Measurements from ENCODE around the gene SCG3. TPM values are rescaled to one million over a fixed set of nuclear protein-coding genes. Genes with fewer than 3 reads are reported as not detected.

Gene SCG3
- total and polyA plus RNA-seq, 2 donors from 2014 or later = 0.11 to 0.13 TPM

DNA sequence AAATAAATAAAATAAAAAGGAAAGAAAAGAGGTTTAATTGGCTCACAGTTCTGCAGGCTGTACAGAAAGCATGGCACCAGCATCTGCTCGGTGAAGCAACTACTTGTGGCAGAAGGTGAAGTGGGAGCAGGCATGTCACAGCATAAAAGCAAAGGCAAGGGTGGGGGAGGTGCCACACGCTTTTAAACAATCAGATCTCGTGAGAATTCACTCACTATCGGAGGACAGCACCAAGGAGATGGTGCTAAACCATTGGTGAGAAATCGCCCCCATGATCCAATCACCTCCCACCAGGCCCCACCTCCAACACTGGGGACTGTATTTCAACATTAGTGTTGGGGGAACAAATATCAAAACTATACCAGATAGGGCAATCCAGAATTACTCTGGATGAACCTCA is 15.3 kb downstream of the SCG3 start:
- H3K4me3 ChIP-seq (ENCODE audit: low read length in 3 of 3) = no peak overlapping the region
- H3K9me3 ChIP-seq (ENCODE audit: control insufficient read depth in 2 of 3, insufficient read depth in 1 of 3, low read length in 3 of 3) = no peaks in the 10 kb centered on the region
- no peaks in the 10 kb centered on the region for H3K36me3 ChIP-seq (ENCODE audit: control insufficient read depth in 2 of 3, insufficient read depth in 3 of 3, low read length in 3 of 3)
- H3K9ac ChIP-seq (ENCODE audit: low read length in 3 of 3) = no peak overlapping the region
- no peak for FAIRE-seq
- no peaks in the 10 kb centered on the region for H3K27me3 ChIP-seq (ENCODE audit: control insufficient read depth, insufficient read depth, low read length)
- H3K27ac ChIP-seq (ENCODE audit: low read depth in 2 of 2, low read length in 2 of 2) = no peak overlapping the region
- intact Hi-C loops (cut with DNase I) = no loop called here
- no peaks in the 10 kb centered on the region for H3K4me1 ChIP-seq (ENCODE audit: control insufficient read depth in 2 of 3, insufficient read depth in 2 of 3, low read depth in 1 of 3, low read length in 3 of 3)
- TF ChIP-seq, protein P1, sequence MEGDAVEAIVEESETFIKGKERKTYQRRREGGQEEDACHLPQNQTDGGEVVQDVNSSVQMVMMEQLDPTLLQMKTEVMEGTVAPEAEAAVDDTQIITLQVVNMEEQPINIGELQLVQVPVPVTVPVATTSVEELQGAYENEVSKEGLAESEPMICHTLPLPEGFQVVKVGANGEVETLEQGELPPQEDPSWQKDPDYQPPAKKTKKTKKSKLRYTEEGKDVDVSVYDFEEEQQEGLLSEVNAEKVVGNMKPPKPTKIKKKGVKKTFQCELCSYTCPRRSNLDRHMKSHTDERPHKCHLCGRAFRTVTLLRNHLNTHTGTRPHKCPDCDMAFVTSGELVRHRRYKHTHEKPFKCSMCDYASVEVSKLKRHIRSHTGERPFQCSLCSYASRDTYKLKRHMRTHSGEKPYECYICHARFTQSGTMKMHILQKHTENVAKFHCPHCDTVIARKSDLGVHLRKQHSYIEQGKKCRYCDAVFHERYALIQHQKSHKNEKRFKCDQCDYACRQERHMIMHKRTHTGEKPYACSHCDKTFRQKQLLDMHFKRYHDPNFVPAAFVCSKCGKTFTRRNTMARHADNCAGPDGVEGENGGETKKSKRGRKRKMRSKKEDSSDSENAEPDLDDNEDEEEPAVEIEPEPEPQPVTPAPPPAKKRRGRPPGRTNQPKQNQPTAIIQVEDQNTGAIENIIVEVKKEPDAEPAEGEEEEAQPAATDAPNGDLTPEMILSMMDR (IDR thresholded peaks at IDR 0.05; ENCODE audit: borderline replicate concordance, extremely low read depth, insufficient read depth) = no peak
- no peak for DNase-seq

DNA sequence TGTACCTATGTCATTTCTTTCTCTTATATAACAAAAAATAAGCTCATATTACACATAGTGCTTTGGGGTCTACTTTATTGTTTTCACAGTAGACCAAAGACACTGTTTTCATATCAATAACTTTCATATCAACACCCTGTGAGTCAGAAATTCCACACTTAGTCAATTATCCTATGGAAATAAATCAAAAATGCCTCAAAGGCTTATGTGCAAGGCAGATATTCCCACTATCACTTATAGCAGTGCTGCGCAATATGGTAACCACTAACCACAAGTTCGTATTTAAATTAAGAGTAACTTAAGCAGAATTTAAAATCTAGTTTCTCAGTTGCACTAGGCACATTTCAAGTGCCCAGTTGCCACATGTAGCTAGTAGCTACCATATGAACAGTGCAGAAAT is 15.9 kb downstream of the SCG3 start:
- H3K27ac ChIP-seq (ENCODE audit: low read depth in 2 of 2, low read length in 2 of 2) = no peak overlapping the region
- H3K27me3 ChIP-seq (ENCODE audit: control insufficient read depth, insufficient read depth, low read length) = no peaks in the 10 kb centered on the region
- DNase-seq = no peak
- FAIRE-seq = no peak
- H3K9ac ChIP-seq (ENCODE audit: low read length in 3 of 3) = no peak overlapping the region
- intact Hi-C loops (cut with DNase I) = no loop called here
- H3K4me3 ChIP-seq (ENCODE audit: low read length in 3 of 3) = no peak overlapping the region
- no peaks in the 10 kb centered on the region for H3K36me3 ChIP-seq (ENCODE audit: control insufficient read depth in 2 of 3, insufficient read depth in 3 of 3, low read length in 3 of 3)
- no peaks in the 10 kb centered on the region for H3K9me3 ChIP-seq (ENCODE audit: control insufficient read depth in 2 of 3, insufficient read depth in 1 of 3, low read length in 3 of 3)
- TF ChIP-seq, protein P1 (IDR thresholded peaks at IDR 0.05; ENCODE audit: borderline replicate concordance, extremely low read depth, insufficient read depth) = no peak
- no peaks in the 10 kb centered on the region for H3K4me1 ChIP-seq (ENCODE audit: control insufficient read depth in 2 of 3, insufficient read depth in 2 of 3, low read depth in 1 of 3, low read length in 3 of 3)

DNA sequence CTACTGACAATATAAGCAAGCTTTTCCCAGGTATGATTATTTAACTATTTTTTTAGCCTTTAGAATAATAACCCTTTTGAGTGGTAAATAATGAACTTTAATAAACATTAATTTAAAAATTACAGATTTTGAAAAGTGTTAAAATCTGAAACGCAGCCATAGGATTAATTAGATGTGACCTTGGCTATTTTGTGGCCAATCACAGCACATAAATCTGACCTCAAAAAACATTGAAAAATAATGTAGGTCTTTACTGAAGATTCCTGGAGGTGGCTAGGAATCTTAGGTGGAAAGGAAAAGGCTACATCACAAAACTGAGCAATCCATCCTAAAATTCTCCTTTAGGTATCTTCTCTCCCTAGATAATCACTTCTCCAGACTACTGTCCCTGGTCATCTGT is 18.1 kb downstream of the SCG3 start:
- H3K4me1 ChIP-seq (ENCODE audit: control insufficient read depth in 2 of 3, insufficient read depth in 2 of 3, low read depth in 1 of 3, low read length in 3 of 3) = no peaks in the 10 kb centered on the region
- TF ChIP-seq, protein P1 (IDR thresholded peaks at IDR 0.05; ENCODE audit: borderline replicate concordance, extremely low read depth, insufficient read depth) = no peak
- H3K4me3 ChIP-seq (ENCODE audit: low read length in 3 of 3) = no peak overlapping the region
- no peaks in the 10 kb centered on the region for H3K27me3 ChIP-seq (ENCODE audit: control insufficient read depth, insufficient read depth, low read length)
- DNase-seq (no peak), FAIRE-seq (no peak)
- H3K9me3 ChIP-seq (ENCODE audit: control insufficient read depth in 2 of 3, insufficient read depth in 1 of 3, low read length in 3 of 3) = no peaks in the 10 kb centered on the region
- intact Hi-C loops (cut with DNase I) = no loop called here
- no peak overlapping the region for H3K9ac ChIP-seq (ENCODE audit: low read length in 3 of 3)
- H3K27ac ChIP-seq (ENCODE audit: low read depth in 2 of 2, low read length in 2 of 2) = no peak overlapping the region
- H3K36me3 ChIP-seq (ENCODE audit: control insufficient read depth in 2 of 3, insufficient read depth in 3 of 3, low read length in 3 of 3) = no peaks in the 10 kb centered on the region

DNA sequence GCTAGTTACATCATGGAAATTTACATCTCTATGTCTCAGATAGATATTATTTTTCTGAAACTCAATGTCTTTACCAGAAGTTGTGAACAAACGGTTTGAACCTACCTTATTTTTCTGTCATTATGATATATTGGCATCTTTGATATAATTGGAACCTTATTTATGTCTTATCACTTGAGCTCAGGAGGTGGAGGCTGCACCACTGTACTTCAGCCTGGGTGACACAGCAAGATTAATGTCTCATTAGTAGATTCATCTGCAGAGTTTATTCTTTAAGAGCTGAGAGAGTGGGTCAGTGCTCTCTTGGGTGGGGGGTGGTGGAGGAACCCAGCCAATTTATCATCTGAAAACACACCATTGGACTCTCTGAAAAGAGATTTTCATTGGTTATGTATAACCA is 21.4 kb downstream of the SCG3 start:
- Histone ChIP-seq H3K27me3 (ENCODE audit: control insufficient read depth, insufficient read depth, low read length) (no peaks in the 10 kb centered on the region), H3K36me3 (ENCODE audit: control insufficient read depth in 2 of 3, insufficient read depth in 3 of 3, low read length in 3 of 3) (no peaks in the 10 kb centered on the region), H3K4me3 (ENCODE audit: low read length in 3 of 3) (no peak overlapping the region), H3K9ac (ENCODE audit: low read length in 3 of 3) (no peak overlapping the region), H3K9me3 (ENCODE audit: control insufficient read depth in 2 of 3, insufficient read depth in 1 of 3, low read length in 3 of 3) (no peaks in the 10 kb centered on the region), H3K4me1 (ENCODE audit: control insufficient read depth in 2 of 3, insufficient read depth in 2 of 3, low read depth in 1 of 3, low read length in 3 of 3) (no peaks in the 10 kb centered on the region), H3K27ac (ENCODE audit: low read depth in 2 of 2, low read length in 2 of 2) (no peak overlapping the region)
- no peak for FAIRE-seq
- TF ChIP-seq, protein P1 (IDR thresholded peaks at IDR 0.05; ENCODE audit: borderline replicate concordance, extremely low read depth, insufficient read depth) = no peak
- DNase-seq = no peak
- intact Hi-C loops (cut with DNase I) = no loop called here
